PC-3 (cell line): ENCODE data around the gene IFNA10. TPM values are rescaled to one million over a fixed set of nuclear protein-coding genes. Genes with fewer than 3 reads are reported as not detected.
"Not testable (repeated sequence)": the region's sequence is repeated elsewhere in the genome, so short reads cannot be mapped to it uniquely, and the experiment has no call there.

Source experiments
- ATAC-seq: fragments of 200-7000 bp; cut with Tn5 transposase; 2 replicates; pipeline ENCODE4 v1.9.1; 2020; ENCODE audit warnings: mild to moderate bottlenecking, moderate library complexity
- BruUV-seq: library from RNA; stranded (reverse); fragments of 400-500 nt; replicated peaks from 2 replicates; lab custom pipeline; 2021; lab: Mats Ljungman, UMichigan
- CTCF ChIA-PET: fragments of 300-600 bp; sonication (Branson Sonifier 250); formaldehyde crosslinking; loops from one replicate; lab custom pipeline; 2022; ENCODE audit warnings: antibody characterized with exemption; lab: Charles Lee
- POLR2A ChIA-PET: fragments of 300-600 bp; sonication (Branson Sonifier 250); formaldehyde crosslinking; loops from one replicate; lab custom pipeline; 2022; ENCODE audit warnings: antibody characterized with exemption; ENCODE audit not compliant: unreplicated experiment; lab: Charles Lee
- DNase-seq: peaks from one replicate; pipeline ENCODE4 v3.0.0-alpha.2; 2015
- H2AFZ ChIP-seq: fragments of 300-600 bp; sonication (generic); 2 replicates; pipeline ENCODE4 v1.6.0; 2016; ENCODE audit warnings: antibody characterized with exemption, low read length
- H3F3A ChIP-seq: fragments of 300-600 bp; sonication (generic); one replicate; pipeline ENCODE4 v1.6.0; 2017; ENCODE audit warnings: antibody characterized with exemption, low read length, control low read depth, mild to moderate bottlenecking; ENCODE audit not compliant: unreplicated experiment
- H3K27ac ChIP-seq: fragments of 300-600 bp; sonication (generic); 2 replicates; pipeline ENCODE4 v1.5.1; 2016; ENCODE audit warnings: mild to moderate bottlenecking, low read length
- H3K27me3 ChIP-seq: fragments of 300-600 bp; sonication (generic); 2 replicates; pipeline ENCODE4 v1.6.1; 2016; ENCODE audit warnings: low read length, mixed read lengths
- H3K36me3 ChIP-seq: fragments of 300-600 bp; sonication (generic); 2 replicates; pipeline ENCODE4 v1.6.1; 2016; ENCODE audit warnings: low read depth, mixed run types, low read length, mixed read lengths
- H3K4me1 ChIP-seq: fragments of 300-600 bp; sonication (generic); 2 replicates; pipeline ENCODE4 v1.5.1; 2016; ENCODE audit warnings: low read length; ENCODE audit not compliant: insufficient read depth
- H3K4me2 ChIP-seq: fragments of 300-600 bp; sonication (generic); 2 replicates; pipeline ENCODE4 v1.6.0; 2016; ENCODE audit warnings: low read length
- H3K4me3 ChIP-seq: fragments of 300-600 bp; sonication (generic); 2 replicates; pipeline ENCODE4 v1.5.1; 2016; ENCODE audit warnings: mild to moderate bottlenecking, low read length, mixed read lengths
- H3K79me2 ChIP-seq: fragments of 300-600 bp; sonication (generic); 2 replicates; pipeline ENCODE4 v1.6.1; 2017; ENCODE audit warnings: low read length, mixed read lengths
- H3K9ac ChIP-seq: fragments of 300-600 bp; sonication (generic); 2 replicates; pipeline ENCODE4 v1.6.0; 2016; ENCODE audit warnings: mild to moderate bottlenecking, low read length
- H3K9me2 ChIP-seq: fragments of 300-600 bp; sonication (generic); replicated peaks from 2 replicates; pipeline ENCODE4 v1.6.1; 2016; ENCODE audit warnings: mixed run types, low read length, mixed read lengths
- H3K9me3 ChIP-seq: fragments of 300-600 bp; sonication (generic); 2 replicates; pipeline ENCODE4 v1.6.1; 2016; ENCODE audit warnings: low read length, mixed read lengths
- H4K20me1 ChIP-seq: fragments of 300-600 bp; sonication (generic); 2 replicates; pipeline ENCODE4 v1.6.1; 2016; ENCODE audit warnings: low read length, mixed read lengths
- CTCF ChIP-seq: fragments of 300-600 bp; sonication (generic); conservative IDR thresholded peaks from 2 replicates; pipeline ENCODE4 v1.5.1; 2017; ENCODE audit warnings: antibody characterized with exemption, low read depth, mild to moderate bottlenecking, low read length
- EZH2 ChIP-seq: fragments of 300-600 bp; sonication (generic); IDR thresholded peaks from one replicate; pipeline ENCODE4 v1.6.1; 2017; ENCODE audit warnings: antibody characterized with exemption, mild to moderate bottlenecking, low read length; ENCODE audit not compliant: unreplicated experiment
- EZH2phosphoT487 ChIP-seq: fragments of 300-600 bp; sonication (generic); IDR thresholded peaks from 2 replicates; pipeline ENCODE4 v1.6.1; 2018; ENCODE audit warnings: mild to moderate bottlenecking, antibody characterized with exemption, low read length, borderline replicate concordance
- intact Hi-C: fragments of 100-400 bp; cut with micrococcal nuclease; formaldehyde crosslinking; loops from 2 replicates; pipeline ENCODE4 v1.9.0; 2023
- total RNA-seq: library from RNA; depleted of rRNA; stranded (reverse); fragments of >200 nt; gene quantifications from 2 replicates; pipeline ENCODE4 v1.2.3, GENCODE V29; 2014

Gene IFNA10
- total RNA-seq, 1 experiment from 2014 or later: not detected

GRCh38 chr9:21205204-21205603, 1.7 kb downstream of the IFNA10 start:
- Histone ChIP-seq H3K4me3 (no peak overlapping the region), H3K4me2 (no peak overlapping the region), H2AFZ (no peak overlapping the region), H3K9ac (no peak overlapping the region), H3K4me1 (no peaks in the 10 kb centered on the region), H4K20me1 (no peaks in the 10 kb centered on the region), H3K9me2 (no peaks in the 10 kb centered on the region), H3K9me3 (no peaks in the 10 kb centered on the region), H3F3A (no peaks in the 10 kb centered on the region), H3K36me3 (no peaks in the 10 kb centered on the region), H3K79me2 (no peaks in the 10 kb centered on the region), H3K27me3 (peaks cover 10% of the 10 kb centered on the region), H3K27ac (no peak overlapping the region)
- no peak for TF ChIP-seq CTCF
- no peak for TF ChIP-seq EZH2phosphoT487
- TF ChIP-seq EZH2: no peak
- BruUV-seq: no TSS peak
- no peak for DNase-seq
- CTCF ChIA-PET: no interaction called here
- intact Hi-C loops: no loop called here
- POLR2A ChIA-PET: no interaction called here
- ATAC-seq: no peak

DNA sequence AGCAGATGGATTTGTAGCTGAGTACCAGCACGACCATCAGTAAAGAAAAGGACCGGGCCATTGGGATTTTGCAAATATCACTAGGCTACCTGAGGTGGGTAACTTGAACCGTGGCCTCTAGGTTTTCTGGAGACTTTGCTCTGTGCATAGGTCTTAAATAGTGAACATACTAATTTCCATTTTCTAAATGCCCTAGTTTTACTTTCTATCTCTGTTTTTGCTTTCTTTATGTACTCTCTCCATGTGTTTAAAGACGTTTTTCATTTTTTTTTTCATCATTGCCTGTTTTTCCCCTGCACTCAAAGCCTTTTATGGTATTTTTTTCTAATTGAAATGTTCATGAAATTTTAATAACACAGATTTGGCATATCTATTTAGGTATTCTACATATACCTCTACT, 4.8 kb downstream of the IFNA10 start, which contains the start of gene IFNA7:
Gene IFNA7 (minus strand): TSS at position 101 of the 400 bp plus-strand sequence. CDS start 40 bp downstream, at position 61.
- H3K4me2 ChIP-seq, CTCF ChIA-PET, BruUV-seq, H3K27ac ChIP-seq, H3K9me2 ChIP-seq, H3K4me3 ChIP-seq, ATAC-seq, H3K9me3 ChIP-seq, H3K36me3 ChIP-seq, H3K4me1 ChIP-seq, H3K79me2 ChIP-seq, DNase-seq, H4K20me1 ChIP-seq, H3F3A ChIP-seq, H2AFZ ChIP-seq, intact Hi-C loops, H3K9ac ChIP-seq, POLR2A ChIA-PET: not testable (repeated sequence)
- peaks cover 14% of the 10 kb centered on the region for H3K27me3 ChIP-seq

DNA sequence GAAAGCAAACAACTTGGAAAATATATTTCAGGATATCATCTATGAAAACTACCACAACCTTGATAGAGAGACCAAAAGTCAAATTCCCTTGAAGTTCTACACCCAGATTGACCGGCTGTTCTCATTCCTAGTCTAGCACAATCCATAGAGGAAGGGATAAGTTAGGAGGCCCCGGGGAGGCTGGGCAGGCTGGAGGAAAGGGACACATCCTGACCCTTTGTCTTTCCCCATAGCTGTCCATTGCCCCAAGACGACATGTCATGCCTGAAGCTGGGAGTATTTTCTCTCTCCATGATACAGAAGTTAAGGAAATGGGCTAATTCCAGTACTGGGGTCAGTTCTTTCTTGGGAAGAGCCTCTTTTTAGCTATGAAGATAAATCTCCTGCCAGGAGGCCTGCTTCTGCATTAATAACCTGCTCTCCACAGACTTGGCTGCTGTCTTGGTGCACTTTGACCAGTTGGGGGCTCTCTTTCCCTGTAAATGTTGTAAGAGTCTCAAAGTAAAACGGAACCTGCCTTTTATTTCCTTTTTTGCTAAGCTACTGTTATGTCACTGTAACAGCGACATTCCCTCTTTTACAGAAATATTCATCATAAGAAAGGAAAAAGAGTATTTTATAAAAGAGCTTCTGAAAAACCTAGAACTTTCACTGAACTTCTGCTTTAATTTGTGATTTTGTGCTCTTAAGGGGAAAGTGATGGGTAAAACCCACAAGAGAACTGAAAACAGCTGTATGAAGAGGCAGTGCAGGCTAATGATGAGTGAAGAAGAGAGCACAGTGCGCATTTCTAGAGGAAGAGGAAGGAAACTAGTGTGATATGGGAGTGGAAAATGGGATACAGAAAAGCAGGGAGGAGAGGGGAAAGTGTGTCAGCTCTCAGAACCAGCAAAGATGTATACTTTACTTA, 11.8 kb downstream of the IFNA10 start:
- H3K9me3 ChIP-seq, intact Hi-C loops, POLR2A ChIA-PET, H4K20me1 ChIP-seq, H3K9ac ChIP-seq, H3K9me2 ChIP-seq, H3K4me2 ChIP-seq, H3K4me3 ChIP-seq, H3F3A ChIP-seq, BruUV-seq, H2AFZ ChIP-seq, H3K27me3 ChIP-seq, H3K27ac ChIP-seq, H3K4me1 ChIP-seq, H3K79me2 ChIP-seq, H3K36me3 ChIP-seq: not testable (repeated sequence)
- DNase-seq (peak; percentile 42), ATAC-seq (peak; percentile 86)
- peak; percentile 56 for TF ChIP-seq CTCF
- CTCF ChIA-PET: interaction anchor here (0.6 to 0.9 kb wide), 3 partner anchors 12 to 239 kb away, joined by 4 to 6 read pairs (median 5); no protein-coding TSS in a partner anchor

DNA sequence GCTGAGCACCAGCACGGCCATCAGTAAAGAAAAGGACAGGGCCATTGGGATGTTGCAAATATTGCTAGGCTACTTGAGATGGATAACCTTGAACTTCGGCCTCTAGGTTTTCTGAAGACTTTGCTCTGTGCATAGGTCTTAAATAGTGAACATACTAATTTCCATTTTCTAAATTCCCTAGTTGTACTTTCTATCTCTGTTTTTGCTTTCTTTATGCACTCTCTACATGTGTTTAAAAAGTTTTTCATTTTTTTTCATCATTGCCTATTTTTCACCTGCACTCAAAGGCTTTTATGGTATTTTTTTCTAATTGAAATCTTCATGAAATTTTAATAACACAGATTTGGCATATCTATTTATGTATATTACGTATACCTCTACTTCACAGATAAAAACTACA, 19.5 kb downstream of the IFNA10 start, which contains the start of gene IFNA4:
Gene IFNA4 (minus strand): TSS at position 101 of the 400 bp plus-strand sequence. CDS start 56 bp downstream, at position 45.
- intact Hi-C loops, H2AFZ ChIP-seq, H3K4me1 ChIP-seq, H3K9me2 ChIP-seq, BruUV-seq, H3K4me3 ChIP-seq, H4K20me1 ChIP-seq, ATAC-seq, H3K79me2 ChIP-seq, H3K27me3 ChIP-seq, CTCF ChIA-PET, H3K4me2 ChIP-seq, H3K9me3 ChIP-seq, H3K9ac ChIP-seq, H3K36me3 ChIP-seq, H3F3A ChIP-seq, DNase-seq, POLR2A ChIA-PET, H3K27ac ChIP-seq: not testable (repeated sequence)
